Spleen (tissue), 11 donors: ENCODE measurements around the gene GLP2R. TPM values are rescaled to one million over a fixed set of nuclear protein-coding genes. Genes with fewer than 3 reads are reported as not detected.
A peak's percentile ranks its signal among the peaks of the same experiment; 100 is the strongest.

Experiments used
- DNase-seq: peaks from one replicate; pipeline ENCODE4 v3.0.0-alpha.2; 2020
- H3K27ac ChIP-seq, 8 donors: fragments of 200-600 bp; sonication (generic) in 7 of 8; 1 replicate in 4 of 8; 2 replicates in 4 of 8; pipeline versions ENCODE4 v1.5.0 to v1.8.0; 2016 to 2021; ENCODE audit warnings: inconsistent platforms in 4 of 8, mild to moderate bottlenecking in 4 of 8, moderate library complexity in 1 of 8
- H3K27me3 ChIP-seq, 7 donors: fragments of 200-600 bp; sonication (generic) in 6 of 7; replicated peaks in 1 of 7; 1 replicate in 4 of 7; 2 replicates in 3 of 7; pipeline versions ENCODE4 v1.5.0 to v1.8.0; 2016 to 2021; ENCODE audit warnings: inconsistent platforms in 3 of 7, mild to moderate bottlenecking in 1 of 7
- H3K36me3 ChIP-seq, 6 donors: fragments of 200-600 bp; sonication (generic) in 5 of 6; 1 replicate in 4 of 6; 2 replicates in 2 of 6; pipeline versions ENCODE4 v1.5.0 to v1.8.0; 2016 to 2021; ENCODE audit warnings: inconsistent platforms in 2 of 6
- H3K4me1 ChIP-seq, 6 donors: fragments of 200-600 bp; sonication (generic) in 5 of 6; 1 replicate in 3 of 6; 2 replicates in 3 of 6; pipeline versions ENCODE4 v1.5.0 to v1.8.0; 2016 to 2021; ENCODE audit warnings: inconsistent platforms in 3 of 6
- H3K4me3 ChIP-seq, 8 donors: fragments of 200-600 bp; sonication (generic) in 7 of 8; 1 replicate in 4 of 8; 2 replicates in 4 of 8; pipeline versions ENCODE4 v1.5.0 to v1.8.0; 2016 to 2021; ENCODE audit warnings: inconsistent platforms in 4 of 8, mild to moderate bottlenecking in 4 of 8, moderate library complexity in 2 of 8
- H3K9me3 ChIP-seq, 8 donors: fragments of 200-600 bp; sonication (generic) in 7 of 8; 1 replicate in 4 of 8; 2 replicates in 4 of 8; pipeline versions ENCODE4 v1.5.0 to v1.8.0; 2016 to 2021; ENCODE audit warnings: inconsistent platforms in 4 of 8
- CTCF ChIP-seq, 11 experiments: fragments of 200-600 bp in 7 of 11; fragments of 450-650 bp in 4 of 11; sonication (generic) in 4 of 11; IDR thresholded peaks in 8 of 11; conservative IDR thresholded peaks in 3 of 11; 1 replicate in 7 of 11; 2 replicates in 4 of 11; pipeline versions ENCODE4 v1.4.0 to v1.8.0; 2016 to 2021; ENCODE audit warnings: antibody characterized with exemption in 11 of 11, inconsistent platforms in 4 of 11, mild to moderate bottlenecking in 1 of 11
- POLR2A ChIP-seq, 3 donors: fragments of 450-650 bp; IDR thresholded peaks; one replicate each; pipeline ENCODE4 v1.5.1; 2017; ENCODE audit warnings: antibody characterized with exemption in 3 of 3, mild to moderate bottlenecking in 1 of 3
- POLR2AphosphoS5 ChIP-seq, 3 donors: sonication (generic); formaldehyde crosslinking; IDR thresholded peaks; one replicate each; pipeline ENCODE4 v1.5.1; 2017; ENCODE audit warnings: antibody characterized with exemption in 3 of 3
- WGBS, 5 donors: extraction: QIAGEN DNeasy Blood & Tissue Kit in 3 of 5; methylation state at CpG; one replicate each; pipeline versions ENCODE4 v1.1.5 to v1.1.7; 2013 to 2018; 5-methylcytosine and 5-hydroxymethylcytosine counted together
- intact Hi-C: fragments of 100-400 bp; cut with DNase I; formaldehyde crosslinking; loops from one replicate; pipeline ENCODE4 v1.15.0; 2023; ENCODE audit warnings: low total_unique reads
- polyA plus RNA-seq, 3 donors: library from polyadenylated mRNA; stranded (reverse); fragments of 200-250 nt; gene quantifications; one replicate each; pipeline ENCODE4 v1.2.1, GENCODE V29; 2013
- total RNA-seq, 7 donors: library from RNA; depleted of rRNA in 3 of 7; stranded (reverse); fragments of >200 nt in 3 of 7; fragmentation: NEBNext Ultra II Directional in 4 of 7; extraction: Animal tissue kit (Norgen Biotek cat#: 25700) in 4 of 7; gene quantifications; one replicate each; pipeline versions ENCODE4 v1.1.0 to v1.2.1, GENCODE V29; 2016 to 2021
- donor health status: healthy with polysubstance abuse.
- donor health status: DM: no; HTN: no; CAD: no; lungs with moderate emphysema.
- donor health status: DM: no; HTN: no; CAD: no.
- donor health status: Bipolar disorder and iron deficiency.
- donor health status: healthy.
- donor health status: DM: no; HTN: no; CAD: no.
- donor health status: DM: yes; HTN: yes; CAD: no.

The GLP2R gene
- total and polyA plus RNA-seq, 10 donors = 0.07 to 0.63 (median 0.15) TPM; not detected in 4

- Histone ChIP-seq H3K4me1 (peaks cover 0 to 13% (median 3%) of the 10 kb centered on the region in 6 donors), H3K27me3 (no peaks in the 10 kb centered on the region), H3K4me3 (no peak overlapping the region), H3K36me3 (peaks cover 0 to 100% (median 26%) of the 10 kb centered on the region in 6 donors), H3K9me3 (peaks cover 0 to 16% (median 12%) of the 10 kb centered on the region in 8 donors), H3K27ac (peak overlapping the region in 1 of 8 donors; percentile 58)
- intact Hi-C loops = no loop called here
- DNase-seq = no peak
- TF ChIP-seq POLR2AphosphoS5 (IDR thresholded peaks at IDR 0.05) = no peak
- no peak for TF ChIP-seq POLR2A (IDR thresholded peaks at IDR 0.05)
- TF ChIP-seq CTCF (IDR thresholded peaks at IDR 0.05 in 8 of 11, conservative IDR thresholded peaks at IDR 0.05 in 3 of 11) = no peak
- 89 to 97% (median 95%) methylated on average over 9 of the region's 9 CpGs for WGBS, 5 donors
Measured at GRCh38 chr17:9937901-9938300, 112.2 kb downstream of the GLP2R start.

GRCh38 chr17:9938764-9939163 is 113.0 kb downstream of the GLP2R start:
- WGBS, 5 donors = 69 to 100% (median 83%) methylated on average over 1 of the region's 1 CpG

GRCh38 chr17:9940841-9941240 is 115.1 kb downstream of the GLP2R start:
- DNase-seq = no peak
- Histone ChIP-seq H3K9me3 (peaks cover 0 to 16% (median 12%) of the 10 kb centered on the region in 8 donors), H3K27ac (no peak overlapping the region), H3K4me3 (no peak overlapping the region), H3K27me3 (no peaks in the 10 kb centered on the region), H3K36me3 (peaks cover 0 to 100% (median 22%) of the 10 kb centered on the region in 6 donors), H3K4me1 (peaks cover 0 to 21% (median 3%) of the 10 kb centered on the region in 6 donors)
- intact Hi-C loops = no loop called here
- 89 to 93% (median 92%) methylated on average over 9 of the region's 9 CpGs for WGBS, 5 donors
- no peak for TF ChIP-seq POLR2A (IDR thresholded peaks at IDR 0.05)

More at GRCh38 chr17:9938764-9939163, 113.0 kb downstream of the GLP2R start:
- no peak for DNase-seq
- H3K4me3 ChIP-seq = no peak overlapping the region
- no peaks in the 10 kb centered on the region for H3K27me3 ChIP-seq
- peaks cover 0 to 100% (median 22%) of the 10 kb centered on the region in 6 donors for H3K36me3 ChIP-seq
- H3K27ac ChIP-seq = peak overlapping the region in 1 of 8 donors; percentile 58
- peaks cover 0 to 21% (median 3%) of the 10 kb centered on the region in 6 donors for H3K4me1 ChIP-seq
- TF ChIP-seq POLR2A (IDR thresholded peaks at IDR 0.05) (no peak), CTCF (IDR thresholded peaks at IDR 0.05 in 8 of 11, conservative IDR thresholded peaks at IDR 0.05 in 3 of 11) (no peak), POLR2AphosphoS5 (IDR thresholded peaks at IDR 0.05) (no peak)
- intact Hi-C loops = no loop called here
- H3K9me3 ChIP-seq = peaks cover 0 to 16% (median 12%) of the 10 kb centered on the region in 8 donors

- no peak overlapping the region for H3K27ac ChIP-seq
- H3K9me3 ChIP-seq = peaks cover 0 to 16% (median 12%) of the 10 kb centered on the region in 8 donors
- H3K27me3 ChIP-seq = no peaks in the 10 kb centered on the region
- TF ChIP-seq POLR2A (IDR thresholded peaks at IDR 0.05) = no peak
- no peak for TF ChIP-seq POLR2AphosphoS5 (IDR thresholded peaks at IDR 0.05)
- DNase-seq = no peak
- intact Hi-C loops = no loop called here
- peaks cover 0 to 100% (median 22%) of the 10 kb centered on the region in 6 donors for H3K36me3 ChIP-seq
- peaks cover 0 to 21% (median 3%) of the 10 kb centered on the region in 6 donors for H3K4me1 ChIP-seq
- no peak overlapping the region for H3K4me3 ChIP-seq
- 90 to 96% (median 94%) methylated on average over 13 of the region's 13 CpGs for WGBS, 5 donors
Measured at GRCh38 chr17:9941305-9941704, 115.6 kb downstream of the GLP2R start.

Other genes with a start within 250 kb of the GLP2R start
- not detected for gene CFAP52, start 249.3 kb upstream of the GLP2R start, total RNA-seq
- gene CFAP52, start 249.3 kb upstream of the GLP2R start, polyA plus RNA-seq = not detected
- under 1 TPM; 0.14 to 0.39 (median 0.34) TPM for gene USP43, start 180.4 kb upstream of the GLP2R start, total RNA-seq
- gene USP43, start 180.4 kb upstream of the GLP2R start, polyA plus RNA-seq = under 1 TPM; 0.13 to 0.22 (median 0.17) TPM
- gene DHRS7C, start 34.3 kb upstream of the GLP2R start, total RNA-seq = not detected
- gene DHRS7C, start 34.3 kb upstream of the GLP2R start, polyA plus RNA-seq = under 1 TPM in 1 of 3 donors, not detected in 2; 0.09 TPM
- not detected for gene GSG1L2, start 3.8 kb upstream of the GLP2R start, total RNA-seq
- not detected for gene GSG1L2, start 3.8 kb upstream of the GLP2R start, polyA plus RNA-seq
- gene RCVRN, start 79.3 kb downstream of the GLP2R start, total RNA-seq = 1 to 10 TPM in 1 of 7 donors, under 1 TPM in 6; 0.11 to 1.4 (median 0.32) TPM
- gene RCVRN, start 79.3 kb downstream of the GLP2R start, polyA plus RNA-seq = under 1 TPM; 0.03 to 0.64 (median 0.30) TPM